GM23248 (cell line): ENCODE measurements around the gene IRAK1. TPM values are rescaled to one million over a fixed set of nuclear protein-coding genes. Genes with fewer than 3 reads are reported as not detected.
A peak's percentile ranks its signal among the peaks of the same experiment; 100 is the strongest.

Experiments used
- DNase-seq: peaks from one replicate; pipeline ENCODE4 v3.0.0-alpha.2; 2015
- H2AFZ ChIP-seq: fragments of 200-600 bp; sonication (generic); 2 replicates; pipeline ENCODE4 v1.6.1; 2016; ENCODE audit warnings: antibody characterized with exemption
- H3F3A ChIP-seq: fragments of 200-600 bp; sonication (generic); 2 replicates; pipeline ENCODE4 v1.6.1; 2016; ENCODE audit warnings: mild to moderate bottlenecking, antibody characterized with exemption, mixed run types; ENCODE audit not compliant: insufficient read depth
- H3K27ac ChIP-seq: fragments of 200-600 bp; sonication (generic); 2 replicates; pipeline ENCODE4 v1.5.1; 2016; ENCODE audit warnings: mild to moderate bottlenecking
- H3K27me3 ChIP-seq: fragments of 200-600 bp; sonication (generic); replicated peaks from 2 replicates; pipeline ENCODE4 v1.6.1; 2016; ENCODE audit warnings: mild to moderate bottlenecking; ENCODE audit not compliant: insufficient read depth
- H3K36me3 ChIP-seq: fragments of 200-600 bp; sonication (generic); 2 replicates; pipeline ENCODE4 v1.6.1; 2016; ENCODE audit warnings: low read depth, mild to moderate bottlenecking
- H3K4me1 ChIP-seq: fragments of 200-600 bp; sonication (generic); 2 replicates; pipeline ENCODE4 v1.6.1; 2016; ENCODE audit warnings: mild to moderate bottlenecking; ENCODE audit not compliant: insufficient read depth
- H3K4me2 ChIP-seq: fragments of 200-600 bp; sonication (generic); one replicate; pipeline ENCODE4 v1.6.1; 2016; ENCODE audit warnings: mild to moderate bottlenecking; ENCODE audit not compliant: unreplicated experiment
- H3K4me3 ChIP-seq: fragments of 200-600 bp; sonication (generic); 2 replicates; pipeline ENCODE4 v1.5.1; 2016; ENCODE audit warnings: mild to moderate bottlenecking
- H3K79me2 ChIP-seq: fragments of 200-600 bp; sonication (generic); 2 replicates; pipeline ENCODE4 v1.6.1; 2016; ENCODE audit warnings: mild to moderate bottlenecking; ENCODE audit not compliant: insufficient read depth
- H3K9ac ChIP-seq: fragments of 200-600 bp; sonication (generic); 2 replicates; pipeline ENCODE4 v1.6.1; 2016; ENCODE audit warnings: mild to moderate bottlenecking
- H3K9me2 ChIP-seq: fragments of 200-600 bp; sonication (generic); 2 replicates; pipeline ENCODE4 v1.6.1; 2016; ENCODE audit warnings: mixed run types, mild to moderate bottlenecking, moderate library complexity; ENCODE audit not compliant: insufficient read depth
- H3K9me3 ChIP-seq: fragments of 200-600 bp; sonication (generic); one replicate; pipeline ENCODE4 v1.6.1; 2017; ENCODE audit warnings: low read depth
- H4K20me1 ChIP-seq: fragments of 200-600 bp; sonication (generic); 2 replicates; pipeline ENCODE4 v1.6.0; 2016; ENCODE audit not compliant: insufficient read depth
- EZH2 ChIP-seq: fragments of 200-600 bp; sonication (generic); IDR thresholded peaks from 2 replicates; pipeline ENCODE4 v1.6.1; 2018; ENCODE audit warnings: antibody characterized with exemption, mild to moderate bottlenecking; ENCODE audit not compliant: insufficient read depth, poor library complexity, severe bottlenecking
- EZH2phosphoT487 ChIP-seq: fragments of 200-600 bp; sonication (generic); IDR thresholded peaks from 2 replicates; pipeline ENCODE4 v1.6.1; 2018; ENCODE audit warnings: antibody characterized with exemption, moderate library complexity, mild to moderate bottlenecking, low read depth; ENCODE audit not compliant: insufficient read depth
- WGBS, 2 experiments: methylation state at CpG; one replicate each; pipeline ENCODE4 v1.1.6; 2015 to 2017; ENCODE audit warnings: low lambda C conversion rate in 2 of 2, low coverage in 1 of 2; ENCODE audit errors: missing lambda C conversion rate in 2 of 2; 5-methylcytosine and 5-hydroxymethylcytosine counted together
- in situ Hi-C: fragments of 300-500 bp; cut with MboI; formaldehyde crosslinking; loops from 2 replicates; pipeline ENCODE4 v1.15.0; 2020
- polyA plus RNA-seq: library from polyadenylated mRNA; unstranded; fragments of >200 nt; fragmentation: Nextera tagmentation; extraction: Ambion mirVana; gene quantifications from 2 replicates; pipeline ENCODE4 v1.2.1, GENCODE V29; 2016
- total RNA-seq: library from RNA; depleted of rRNA; stranded (reverse); fragments of >200 nt; shearing (Covaris generic); gene quantifications from 2 replicates; pipeline ENCODE4 v1.2.3, GENCODE V29; 2014

Gene IRAK1
- total and polyA plus RNA-seq, 2 experiments from 2014 or later, result 54.7 to 58.7 TPM

- no peak overlapping the region for H2AFZ ChIP-seq
- H3K27ac ChIP-seq, result peak overlapping the region; percentile 39
- H3K9me2 ChIP-seq, result no peaks in the 10 kb centered on the region
- H3K79me2 ChIP-seq, result peaks cover 19% of the 10 kb centered on the region; the same call in 1 of the 2 replicates
- no peaks in the 10 kb centered on the region for H3K36me3 ChIP-seq
- in situ Hi-C loops, result no loop called here
- H3K9me3 ChIP-seq, result no peaks in the 10 kb centered on the region
- DNase-seq, result peak; percentile 47
- no peak for TF ChIP-seq EZH2phosphoT487
- no peak for TF ChIP-seq EZH2
- 51 to 54% methylated on average over 19 to 20 of the region's 21 CpGs for WGBS, 2 experiments
- H3K4me1 ChIP-seq, result peaks cover 9% of the 10 kb centered on the region; the same call in 1 of the 2 replicates
- H3F3A ChIP-seq, result peaks cover 10% of the 10 kb centered on the region; the same call in 1 of the 2 replicates
- H3K27me3 ChIP-seq, result no peaks in the 10 kb centered on the region
- no peaks in the 10 kb centered on the region for H4K20me1 ChIP-seq
- H3K4me2 ChIP-seq, result no peak overlapping the region
- H3K4me3 ChIP-seq, result no peak overlapping the region
- H3K9ac ChIP-seq, result peak overlapping the region; percentile 33; the same call in 1 of the 2 replicates
These were observed 6.7 kb upstream of the IRAK1 start for GRCh38 chrX:154026136-154027021.

- 21 to 77% methylated on average over 2 to 6 of the region's 8 CpGs for WGBS, 2 experiments
- in situ Hi-C loops, result no loop called here
These were observed 5.5 kb upstream of the IRAK1 start for GRCh38 chrX:154025230-154025629.

DNA sequence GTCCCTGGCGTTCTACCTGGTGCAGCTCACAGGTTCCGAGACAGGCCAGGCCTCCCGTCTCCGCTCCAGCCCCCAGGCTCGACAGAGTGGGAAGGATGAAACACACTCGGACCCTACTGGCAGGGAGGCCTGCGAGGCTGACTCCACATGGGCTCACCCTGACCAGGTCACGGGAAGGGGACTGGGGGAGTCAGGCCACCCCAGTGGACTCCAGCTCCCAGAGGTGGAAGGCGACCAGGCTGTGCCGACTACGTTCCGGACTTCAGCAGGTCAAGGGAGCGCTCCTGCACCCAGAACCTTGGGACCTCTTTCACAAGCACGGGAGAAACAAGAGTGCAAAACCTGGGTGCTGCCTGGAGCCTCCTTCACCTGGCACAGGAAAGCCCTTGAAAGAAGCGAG is 4.6 kb upstream of the IRAK1 start:
- H3K27me3 ChIP-seq, result no peaks in the 10 kb centered on the region
- in situ Hi-C loops, result no loop called here
- H3K9me2 ChIP-seq, result no peaks in the 10 kb centered on the region
- H3F3A ChIP-seq, result peaks cover 12% of the 10 kb centered on the region; the same call in 1 of the 2 replicates
- no peak overlapping the region for H3K4me2 ChIP-seq
- DNase-seq, result no peak
- no peak overlapping the region for H3K9ac ChIP-seq
- no peaks in the 10 kb centered on the region for H3K36me3 ChIP-seq
- peaks cover 20% of the 10 kb centered on the region for H3K4me1 ChIP-seq
- H3K27ac ChIP-seq, result no peak overlapping the region
- no peak overlapping the region for H2AFZ ChIP-seq
- TF ChIP-seq EZH2phosphoT487 (no peak), EZH2 (no peak)
- H3K9me3 ChIP-seq, result no peaks in the 10 kb centered on the region
- no peaks in the 10 kb centered on the region for H4K20me1 ChIP-seq
- H3K4me3 ChIP-seq, result no peak overlapping the region
- 83 to 100% methylated on average over 5 to 14 of the region's 15 CpGs for WGBS, 2 experiments
- H3K79me2 ChIP-seq, result peaks cover 21% of the 10 kb centered on the region; the same call in 1 of the 2 replicates

More at GRCh38 chrX:154025230-154025629, 5.5 kb upstream of the IRAK1 start:
- no peaks in the 10 kb centered on the region for H3K36me3 ChIP-seq
- H3K79me2 ChIP-seq, result peaks cover 19% of the 10 kb centered on the region; the same call in 1 of the 2 replicates
- H3K4me1 ChIP-seq, result peaks cover 20% of the 10 kb centered on the region
- no peak overlapping the region for H2AFZ ChIP-seq
- H3F3A ChIP-seq, result peaks cover 12% of the 10 kb centered on the region; the same call in 1 of the 2 replicates
- H3K9me2 ChIP-seq, result no peaks in the 10 kb centered on the region
- H3K4me2 ChIP-seq, result no peak overlapping the region
- H3K9me3 ChIP-seq, result no peaks in the 10 kb centered on the region
- TF ChIP-seq EZH2 (no peak), EZH2phosphoT487 (no peak)
- no peaks in the 10 kb centered on the region for H4K20me1 ChIP-seq
- H3K9ac ChIP-seq, result peak overlapping the region; percentile 33; the same call in 1 of the 2 replicates
- no peak overlapping the region for H3K4me3 ChIP-seq
- H3K27ac ChIP-seq, result peak overlapping the region; percentile 39; the same call in 1 of the 2 replicates
- no peaks in the 10 kb centered on the region for H3K27me3 ChIP-seq
- DNase-seq, result peak; percentile 47

DNA sequence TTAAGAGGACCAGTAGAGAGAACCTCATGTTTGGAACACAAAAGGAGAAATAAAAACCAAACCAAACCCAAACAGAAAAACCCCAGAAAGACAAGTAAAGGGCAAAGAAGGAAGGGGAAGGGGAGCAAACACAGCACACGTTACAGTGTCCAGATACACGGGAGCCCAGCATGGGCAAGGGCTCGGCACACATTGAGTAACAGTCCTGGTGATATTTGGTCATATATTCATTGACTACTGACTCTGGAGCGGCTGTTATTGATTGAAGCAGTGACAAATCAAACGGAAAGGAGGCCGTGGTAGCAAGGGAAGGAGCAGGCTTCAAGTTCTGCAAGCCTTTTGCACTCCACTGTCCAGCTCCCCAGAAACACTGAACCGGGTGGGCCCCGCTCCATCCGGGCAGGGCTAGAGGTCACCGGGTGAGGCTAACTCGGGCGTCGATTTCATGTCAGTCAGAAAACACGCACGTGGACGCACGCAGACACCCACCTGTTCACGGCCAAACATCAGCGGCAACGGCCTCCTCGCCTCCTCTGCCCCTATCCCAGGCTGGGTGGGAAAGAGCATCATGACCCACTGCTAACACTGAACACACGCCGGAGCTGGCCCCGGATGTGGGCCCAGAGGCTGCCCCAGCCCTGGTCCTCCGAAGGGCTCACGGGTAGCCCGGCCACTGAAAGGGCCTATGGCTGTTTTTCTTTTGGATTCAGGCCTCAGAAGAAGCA is 3.7 kb upstream of the IRAK1 start:
- H3K9me3 ChIP-seq, result no peaks in the 10 kb centered on the region
- DNase-seq, result no peak
- no peaks in the 10 kb centered on the region for H4K20me1 ChIP-seq
- no peaks in the 10 kb centered on the region for H3K9me2 ChIP-seq
- 47 to 59% methylated on average over 14 to 16 of the region's 27 CpGs for WGBS, 2 experiments
- TF ChIP-seq EZH2, result no peak
- no peak for TF ChIP-seq EZH2phosphoT487
- no peak overlapping the region for H3K27ac ChIP-seq
- in situ Hi-C loops, result no loop called here
- H3K4me2 ChIP-seq, result no peak overlapping the region
- H3K79me2 ChIP-seq, result peaks cover 29% of the 10 kb centered on the region
- H3F3A ChIP-seq, result peaks cover 12% of the 10 kb centered on the region; the same call in 1 of the 2 replicates
- H3K9ac ChIP-seq, result no peak overlapping the region
- no peaks in the 10 kb centered on the region for H3K36me3 ChIP-seq
- H2AFZ ChIP-seq, result no peak overlapping the region
- no peaks in the 10 kb centered on the region for H3K27me3 ChIP-seq
- H3K4me1 ChIP-seq, result peaks cover 20% of the 10 kb centered on the region
- no peak overlapping the region for H3K4me3 ChIP-seq
